PFSK-1 (cell line): ENCODE results near the gene LYPD5.

Source experiments
- FOXP2 ChIP-seq: optimal IDR thresholded peaks from 2 replicates; pipeline ENCODE3; 2011; ENCODE audit warnings: borderline replicate concordance, control low read depth, inconsistent platforms; ENCODE audit not compliant: insufficient read depth; ENCODE audit errors: extremely low read length, extremely low read depth
- POLR2AphosphoS5 ChIP-seq: IDR thresholded peaks from 2 replicates; pipeline ENCODE4 v1.6.1; 2012; ENCODE audit warnings: low read depth, mild to moderate bottlenecking, control low read depth, low read length, moderate library complexity
- SIN3A ChIP-seq: IDR thresholded peaks from 2 replicates; pipeline ENCODE4 v1.6.1; 2012; ENCODE audit warnings: mild to moderate bottlenecking, low read length, moderate library complexity, borderline replicate concordance; ENCODE audit not compliant: insufficient read depth
- TAF1 ChIP-seq: IDR thresholded peaks from 2 replicates; pipeline ENCODE4 v1.6.1; 2012; ENCODE audit warnings: low read length, control low read depth, borderline replicate concordance; ENCODE audit not compliant: insufficient read depth
- TF ChIP-seq, protein P1 (sequence below), 2 experiments: IDR thresholded peaks; 2 replicates each; pipeline versions ENCODE4 v1.6.1 to v1.8.0; 2011 to 2012; ENCODE audit warnings: low read depth in 2 of 2, low read length in 2 of 2, control low read depth in 1 of 2, inconsistent platforms in 1 of 2, mild to moderate bottlenecking in 1 of 2, moderate library complexity in 1 of 2; ENCODE audit not compliant: insufficient read depth in 1 of 2

LYPD5 gene

DNA sequence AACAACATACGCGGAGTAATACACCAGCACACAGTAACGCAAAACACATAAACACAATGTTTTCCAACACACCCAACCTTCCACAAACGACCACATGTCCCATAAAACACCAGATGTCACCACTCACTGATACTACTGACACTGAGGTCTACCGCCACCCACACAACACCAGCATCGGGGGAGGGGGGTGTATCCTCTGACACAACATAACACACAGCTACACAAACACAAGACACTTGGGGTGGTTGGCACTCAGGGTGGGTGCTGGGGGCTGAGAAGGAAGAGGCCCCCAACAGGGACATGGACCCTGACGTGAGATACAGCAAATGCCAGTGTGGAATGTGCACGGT lies 20.0 kb downstream of the LYPD5 start:
- TF ChIP-seq POLR2AphosphoS5 = no peak
- TF ChIP-seq, protein P1, sequence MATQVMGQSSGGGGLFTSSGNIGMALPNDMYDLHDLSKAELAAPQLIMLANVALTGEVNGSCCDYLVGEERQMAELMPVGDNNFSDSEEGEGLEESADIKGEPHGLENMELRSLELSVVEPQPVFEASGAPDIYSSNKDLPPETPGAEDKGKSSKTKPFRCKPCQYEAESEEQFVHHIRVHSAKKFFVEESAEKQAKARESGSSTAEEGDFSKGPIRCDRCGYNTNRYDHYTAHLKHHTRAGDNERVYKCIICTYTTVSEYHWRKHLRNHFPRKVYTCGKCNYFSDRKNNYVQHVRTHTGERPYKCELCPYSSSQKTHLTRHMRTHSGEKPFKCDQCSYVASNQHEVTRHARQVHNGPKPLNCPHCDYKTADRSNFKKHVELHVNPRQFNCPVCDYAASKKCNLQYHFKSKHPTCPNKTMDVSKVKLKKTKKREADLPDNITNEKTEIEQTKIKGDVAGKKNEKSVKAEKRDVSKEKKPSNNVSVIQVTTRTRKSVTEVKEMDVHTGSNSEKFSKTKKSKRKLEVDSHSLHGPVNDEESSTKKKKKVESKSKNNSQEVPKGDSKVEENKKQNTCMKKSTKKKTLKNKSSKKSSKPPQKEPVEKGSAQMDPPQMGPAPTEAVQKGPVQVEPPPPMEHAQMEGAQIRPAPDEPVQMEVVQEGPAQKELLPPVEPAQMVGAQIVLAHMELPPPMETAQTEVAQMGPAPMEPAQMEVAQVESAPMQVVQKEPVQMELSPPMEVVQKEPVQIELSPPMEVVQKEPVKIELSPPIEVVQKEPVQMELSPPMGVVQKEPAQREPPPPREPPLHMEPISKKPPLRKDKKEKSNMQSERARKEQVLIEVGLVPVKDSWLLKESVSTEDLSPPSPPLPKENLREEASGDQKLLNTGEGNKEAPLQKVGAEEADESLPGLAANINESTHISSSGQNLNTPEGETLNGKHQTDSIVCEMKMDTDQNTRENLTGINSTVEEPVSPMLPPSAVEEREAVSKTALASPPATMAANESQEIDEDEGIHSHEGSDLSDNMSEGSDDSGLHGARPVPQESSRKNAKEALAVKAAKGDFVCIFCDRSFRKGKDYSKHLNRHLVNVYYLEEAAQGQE (IDR thresholded peaks at IDR 0.05; ENCODE audit: insufficient read depth in 1 of 2, low read depth in 2 of 2, low read length in 2 of 2) = no peak
- no peak for TF ChIP-seq FOXP2
- TF ChIP-seq TAF1 = no peak
- TF ChIP-seq SIN3A = no peak

DNA sequence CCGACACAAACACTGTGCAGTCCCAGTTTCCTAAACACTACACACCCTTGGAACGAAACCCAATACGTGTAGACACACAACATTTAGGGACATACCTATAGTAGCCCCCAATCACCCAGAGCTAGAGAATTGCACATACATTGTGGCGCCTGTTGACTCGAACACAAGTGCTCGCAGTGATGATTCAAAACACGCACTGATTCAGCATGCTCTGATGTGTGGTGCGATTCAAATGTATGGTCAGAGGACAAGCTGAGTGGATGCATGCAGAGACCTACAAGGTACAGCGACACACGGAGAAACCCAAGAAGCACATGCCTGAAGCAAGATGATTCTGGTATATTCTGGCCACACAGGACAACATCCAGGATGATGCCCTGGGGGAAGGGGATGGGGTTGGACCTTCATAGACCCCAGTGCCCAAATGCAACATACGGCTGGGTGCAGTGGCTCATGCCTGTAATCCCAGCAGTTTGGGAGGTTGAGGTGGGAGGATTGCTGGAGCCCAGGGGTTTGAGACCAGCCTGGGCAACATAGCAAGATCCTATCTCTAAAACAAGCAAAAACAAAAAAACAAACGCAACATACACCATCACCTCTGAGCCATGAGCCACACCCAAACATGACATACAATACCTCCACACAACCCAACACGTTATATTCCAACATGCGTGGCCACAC lies 20.5 kb downstream of the LYPD5 start:
- TF ChIP-seq, protein P1 (IDR thresholded peaks at IDR 0.05; ENCODE audit: insufficient read depth in 1 of 2, low read depth in 2 of 2, low read length in 2 of 2) = no peak
- TF ChIP-seq TAF1 (no peak), FOXP2 (no peak), SIN3A (no peak), POLR2AphosphoS5 (no peak)

DNA sequence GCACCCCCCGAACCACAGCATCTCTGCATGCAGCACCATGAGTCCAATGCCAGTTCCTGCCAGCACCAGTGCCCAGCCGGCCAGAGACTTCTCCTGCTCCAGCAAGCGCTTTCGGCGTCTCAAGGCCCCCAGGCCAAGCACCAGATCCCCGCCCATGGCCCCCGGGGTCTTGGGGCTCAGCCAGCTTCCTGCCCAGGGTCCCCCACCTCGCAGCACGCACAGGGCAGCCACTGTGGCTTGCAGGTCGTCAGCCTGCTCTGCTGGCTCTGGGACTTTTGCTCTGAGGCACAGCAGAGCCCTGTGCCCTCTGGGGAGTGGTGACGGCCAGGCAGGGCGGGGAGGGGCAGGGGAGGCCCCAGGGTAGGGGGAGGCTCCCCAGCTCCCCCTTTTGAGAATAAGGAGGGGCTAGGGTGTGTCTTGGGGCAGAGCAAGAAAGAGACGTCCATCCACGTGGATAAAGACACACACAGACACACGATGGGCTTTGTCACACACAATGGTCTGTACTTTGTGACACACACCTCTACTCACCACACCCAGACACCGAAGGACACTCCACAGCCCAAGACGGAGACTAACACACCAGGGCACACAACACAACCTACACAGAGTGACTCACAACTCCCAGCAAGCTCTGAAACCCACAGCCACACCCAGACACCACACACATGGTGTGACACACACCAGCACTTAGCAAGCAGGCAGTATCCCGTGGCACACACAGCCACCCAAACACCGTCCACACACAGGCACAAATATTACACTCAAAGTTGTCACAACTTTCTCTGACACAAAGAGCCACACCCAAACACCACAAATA lies 21.3 kb downstream of the LYPD5 start, which contains the start of gene KCNN4:
KCNN4 (minus strand) TSS at position 268 of the 820 bp plus-strand sequence; CDS start at position 156, 112 bp downstream.
- TF ChIP-seq FOXP2 (no peak), TAF1 (no peak), SIN3A (no peak), POLR2AphosphoS5 (no peak)
- TF ChIP-seq, protein P1 (IDR thresholded peaks at IDR 0.05; ENCODE audit: insufficient read depth in 1 of 2, low read depth in 2 of 2, low read length in 2 of 2) = no peak

DNA sequence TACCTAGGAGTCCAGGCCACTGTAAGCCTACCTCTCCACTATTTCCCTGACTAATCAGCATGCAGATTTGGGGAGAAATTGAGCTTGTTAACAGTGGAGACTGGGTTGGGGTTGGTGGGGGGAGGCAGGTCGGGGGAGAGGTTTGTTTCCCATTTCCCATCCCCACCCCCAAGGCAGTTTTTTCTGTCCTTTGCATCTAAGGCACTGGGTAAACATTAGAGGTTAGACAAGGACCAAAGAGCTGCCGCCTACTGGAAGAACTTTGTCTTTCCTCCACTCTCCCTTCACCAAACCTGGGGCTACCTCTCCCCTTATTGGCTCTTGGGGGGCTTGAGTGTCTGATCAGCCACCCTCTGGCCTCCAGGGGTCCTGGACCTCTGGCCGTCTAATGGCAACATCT lies 22.4 kb downstream of the LYPD5 start:
- TF ChIP-seq FOXP2 (no peak), POLR2AphosphoS5 (no peak), SIN3A (no peak), TAF1 (no peak)
- TF ChIP-seq, protein P1 (IDR thresholded peaks at IDR 0.05; ENCODE audit: insufficient read depth in 1 of 2, low read depth in 2 of 2, low read length in 2 of 2) = no peak
